H1 (cell line): ENCODE measurements around the gene NMRK2. TPM values are rescaled to one million over a fixed set of nuclear protein-coding genes. Genes with fewer than 3 reads are reported as not detected.

Source experiments
- HDAC2 ChIP-seq, 2 experiments: fragments of 300-600 bp in 1 of 2; sonication (generic) in 1 of 2; IDR thresholded peaks; 2 replicates each; pipeline ENCODE4 v1.6.1; 2011 to 2012; ENCODE audit warnings: low read depth in 2 of 2, low read length in 2 of 2, mild to moderate bottlenecking in 2 of 2, moderate library complexity in 2 of 2, borderline replicate concordance in 1 of 2, inconsistent platforms in 1 of 2
- ZNF274 ChIP-seq: IDR thresholded peaks from 2 replicates; pipeline ENCODE4 v1.7.0; 2012; ENCODE audit warnings: low read length, borderline replicate concordance; ENCODE audit errors: extremely low read depth
- polyA plus RNA-seq, 7 experiments: library from polyadenylated mRNA; depleted of rRNA in 3 of 7; stranded (reverse) in 5 of 7; unstranded in 2 of 7; fragments of >200 nt in 5 of 7; fragments of 200-250 nt in 2 of 7; gene quantifications; 1 replicate in 5 of 7; 2 replicates in 1 of 7; 4 replicates in 1 of 7; pipeline versions ENCODE4 v1.2.1 to v1.2.3, GENCODE V29; 2011 to 2013; ENCODE audit warnings: missing spikeins in 2 of 7, mixed read lengths in 2 of 7
- total RNA-seq: library from RNA; stranded (reverse); fragmentation: NEBNext Ultra II Directional; extraction: Animal tissue kit (Norgen Biotek cat#: 25700); gene quantifications from 2 replicates; pipeline ENCODE4 v1.2.1, GENCODE V29; 2021
- TF ChIP-seq, protein P1 (sequence below): fragments of 300-600 bp; sonication (generic); IDR thresholded peaks from 2 replicates; pipeline ENCODE4 v1.7.1; 2012; ENCODE audit warnings: low read length, moderate library complexity, mild to moderate bottlenecking, inconsistent platforms; ENCODE audit not compliant: insufficient replicate concordance

The NMRK2 gene
- total and polyA plus RNA-seq, 2 of the 8 experiments (the other 6 are each of a cell fraction or from before 2014, with no cell fraction given), result 87.4 to 206 TPM

DNA sequence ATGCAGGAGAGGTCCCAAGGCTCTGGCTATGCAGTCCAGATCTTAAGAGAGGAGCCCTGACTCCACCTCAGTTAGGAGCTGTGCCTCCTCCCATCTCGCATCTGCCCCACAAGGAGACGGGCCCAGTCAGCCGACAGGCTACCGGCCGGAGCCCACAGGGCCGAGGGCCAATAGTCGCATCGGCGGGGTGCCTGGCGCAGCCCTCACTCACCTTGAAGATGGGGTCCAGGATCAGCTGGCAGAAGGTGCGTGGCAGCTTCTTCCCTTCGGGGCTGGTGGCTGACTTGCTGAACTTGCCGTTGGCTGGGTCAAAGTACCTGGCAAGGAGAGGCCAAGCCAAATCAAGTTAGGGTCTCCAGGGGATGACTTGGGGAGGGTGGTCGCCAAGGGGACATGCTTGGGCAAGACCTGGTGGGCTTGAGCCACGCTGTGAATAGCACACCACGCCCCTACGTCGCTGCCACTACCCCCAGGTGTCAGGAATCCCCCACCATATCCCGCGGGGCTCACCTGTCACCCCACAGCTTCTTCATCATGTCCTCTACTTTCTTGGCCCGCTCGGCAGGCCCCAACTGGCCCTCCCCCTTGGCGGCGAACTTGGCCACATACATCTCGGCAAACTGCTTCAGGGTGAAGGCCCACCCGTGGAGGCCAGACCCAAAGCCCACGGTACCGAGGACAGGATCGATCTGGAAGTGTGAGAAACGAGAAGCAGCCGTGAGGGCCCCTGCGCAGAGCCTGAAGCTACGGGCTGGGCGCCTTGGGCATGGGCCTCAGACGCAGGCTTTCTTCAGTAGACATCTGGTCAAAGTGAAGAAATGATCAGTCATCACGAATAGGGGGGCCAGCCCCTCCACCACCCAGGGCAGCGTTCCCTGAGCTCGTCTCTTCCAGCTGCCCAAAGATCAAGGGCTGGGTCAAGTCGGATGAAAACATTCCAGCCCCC is 49.1 kb downstream of the NMRK2 start (continued):
- TF ChIP-seq, protein P1, sequence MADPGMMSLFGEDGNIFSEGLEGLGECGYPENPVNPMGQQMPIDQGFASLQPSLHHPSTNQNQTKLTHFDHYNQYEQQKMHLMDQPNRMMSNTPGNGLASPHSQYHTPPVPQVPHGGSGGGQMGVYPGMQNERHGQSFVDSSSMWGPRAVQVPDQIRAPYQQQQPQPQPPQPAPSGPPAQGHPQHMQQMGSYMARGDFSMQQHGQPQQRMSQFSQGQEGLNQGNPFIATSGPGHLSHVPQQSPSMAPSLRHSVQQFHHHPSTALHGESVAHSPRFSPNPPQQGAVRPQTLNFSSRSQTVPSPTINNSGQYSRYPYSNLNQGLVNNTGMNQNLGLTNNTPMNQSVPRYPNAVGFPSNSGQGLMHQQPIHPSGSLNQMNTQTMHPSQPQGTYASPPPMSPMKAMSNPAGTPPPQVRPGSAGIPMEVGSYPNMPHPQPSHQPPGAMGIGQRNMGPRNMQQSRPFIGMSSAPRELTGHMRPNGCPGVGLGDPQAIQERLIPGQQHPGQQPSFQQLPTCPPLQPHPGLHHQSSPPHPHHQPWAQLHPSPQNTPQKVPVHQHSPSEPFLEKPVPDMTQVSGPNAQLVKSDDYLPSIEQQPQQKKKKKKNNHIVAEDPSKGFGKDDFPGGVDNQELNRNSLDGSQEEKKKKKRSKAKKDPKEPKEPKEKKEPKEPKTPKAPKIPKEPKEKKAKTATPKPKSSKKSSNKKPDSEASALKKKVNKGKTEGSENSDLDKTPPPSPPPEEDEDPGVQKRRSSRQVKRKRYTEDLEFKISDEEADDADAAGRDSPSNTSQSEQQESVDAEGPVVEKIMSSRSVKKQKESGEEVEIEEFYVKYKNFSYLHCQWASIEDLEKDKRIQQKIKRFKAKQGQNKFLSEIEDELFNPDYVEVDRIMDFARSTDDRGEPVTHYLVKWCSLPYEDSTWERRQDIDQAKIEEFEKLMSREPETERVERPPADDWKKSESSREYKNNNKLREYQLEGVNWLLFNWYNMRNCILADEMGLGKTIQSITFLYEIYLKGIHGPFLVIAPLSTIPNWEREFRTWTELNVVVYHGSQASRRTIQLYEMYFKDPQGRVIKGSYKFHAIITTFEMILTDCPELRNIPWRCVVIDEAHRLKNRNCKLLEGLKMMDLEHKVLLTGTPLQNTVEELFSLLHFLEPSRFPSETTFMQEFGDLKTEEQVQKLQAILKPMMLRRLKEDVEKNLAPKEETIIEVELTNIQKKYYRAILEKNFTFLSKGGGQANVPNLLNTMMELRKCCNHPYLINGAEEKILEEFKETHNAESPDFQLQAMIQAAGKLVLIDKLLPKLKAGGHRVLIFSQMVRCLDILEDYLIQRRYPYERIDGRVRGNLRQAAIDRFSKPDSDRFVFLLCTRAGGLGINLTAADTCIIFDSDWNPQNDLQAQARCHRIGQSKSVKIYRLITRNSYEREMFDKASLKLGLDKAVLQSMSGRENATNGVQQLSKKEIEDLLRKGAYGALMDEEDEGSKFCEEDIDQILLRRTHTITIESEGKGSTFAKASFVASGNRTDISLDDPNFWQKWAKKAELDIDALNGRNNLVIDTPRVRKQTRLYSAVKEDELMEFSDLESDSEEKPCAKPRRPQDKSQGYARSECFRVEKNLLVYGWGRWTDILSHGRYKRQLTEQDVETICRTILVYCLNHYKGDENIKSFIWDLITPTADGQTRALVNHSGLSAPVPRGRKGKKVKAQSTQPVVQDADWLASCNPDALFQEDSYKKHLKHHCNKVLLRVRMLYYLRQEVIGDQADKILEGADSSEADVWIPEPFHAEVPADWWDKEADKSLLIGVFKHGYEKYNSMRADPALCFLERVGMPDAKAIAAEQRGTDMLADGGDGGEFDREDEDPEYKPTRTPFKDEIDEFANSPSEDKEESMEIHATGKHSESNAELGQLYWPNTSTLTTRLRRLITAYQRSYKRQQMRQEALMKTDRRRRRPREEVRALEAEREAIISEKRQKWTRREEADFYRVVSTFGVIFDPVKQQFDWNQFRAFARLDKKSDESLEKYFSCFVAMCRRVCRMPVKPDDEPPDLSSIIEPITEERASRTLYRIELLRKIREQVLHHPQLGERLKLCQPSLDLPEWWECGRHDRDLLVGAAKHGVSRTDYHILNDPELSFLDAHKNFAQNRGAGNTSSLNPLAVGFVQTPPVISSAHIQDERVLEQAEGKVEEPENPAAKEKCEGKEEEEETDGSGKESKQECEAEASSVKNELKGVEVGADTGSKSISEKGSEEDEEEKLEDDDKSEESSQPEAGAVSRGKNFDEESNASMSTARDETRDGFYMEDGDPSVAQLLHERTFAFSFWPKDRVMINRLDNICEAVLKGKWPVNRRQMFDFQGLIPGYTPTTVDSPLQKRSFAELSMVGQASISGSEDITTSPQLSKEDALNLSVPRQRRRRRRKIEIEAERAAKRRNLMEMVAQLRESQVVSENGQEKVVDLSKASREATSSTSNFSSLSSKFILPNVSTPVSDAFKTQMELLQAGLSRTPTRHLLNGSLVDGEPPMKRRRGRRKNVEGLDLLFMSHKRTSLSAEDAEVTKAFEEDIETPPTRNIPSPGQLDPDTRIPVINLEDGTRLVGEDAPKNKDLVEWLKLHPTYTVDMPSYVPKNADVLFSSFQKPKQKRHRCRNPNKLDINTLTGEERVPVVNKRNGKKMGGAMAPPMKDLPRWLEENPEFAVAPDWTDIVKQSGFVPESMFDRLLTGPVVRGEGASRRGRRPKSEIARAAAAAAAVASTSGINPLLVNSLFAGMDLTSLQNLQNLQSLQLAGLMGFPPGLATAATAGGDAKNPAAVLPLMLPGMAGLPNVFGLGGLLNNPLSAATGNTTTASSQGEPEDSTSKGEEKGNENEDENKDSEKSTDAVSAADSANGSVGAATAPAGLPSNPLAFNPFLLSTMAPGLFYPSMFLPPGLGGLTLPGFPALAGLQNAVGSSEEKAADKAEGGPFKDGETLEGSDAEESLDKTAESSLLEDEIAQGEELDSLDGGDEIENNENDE, result no peak
- no peak for TF ChIP-seq ZNF274
- TF ChIP-seq HDAC2 (IDR thresholded peaks at IDR 0.05; ENCODE audit: borderline replicate concordance in 1 of 2, low read depth in 2 of 2, low read length in 2 of 2), result no peak
